Stimulated activated naive B cell treated with anti-CD40 and anti-IgM and Interleukin-4, amounts not matched to agents 10 μg/mL and 1 μg/mL and 100 μg/mL, for 72 hours (primary cell): ENCODE data around the gene PRM1.
A peak's percentile ranks its signal among the peaks of the same experiment; 100 is the strongest.

Source experiments
- ATAC-seq, 2 donors: fragments of 150-1000 bp; cut with Tn5 transposase; replicated peaks; 2 replicates each; pipeline ENCODE4 v1.10.0; 2021; ENCODE audit warnings: moderate library complexity in 1 of 2
- DNase-seq: peaks from one replicate; pipeline ENCODE4 v3.0.0; 2021
- H3K27ac Mint-ChIP-seq: one replicate; pipeline ENCODE4 v1.8.0; 2022; ENCODE audit warnings: mild to moderate bottlenecking, mixed read lengths
- H3K27me3 Mint-ChIP-seq, 2 donors: one replicate each; pipeline ENCODE4 v1.8.0; 2022; ENCODE audit warnings: mixed read lengths in 2 of 2
- H3K36me3 Mint-ChIP-seq, 2 donors: one replicate each; pipeline ENCODE4 v1.8.0; 2022; ENCODE audit warnings: mixed read lengths in 2 of 2, mild to moderate bottlenecking in 1 of 2
- H3K4me1 Mint-ChIP-seq, 2 donors: one replicate each; pipeline ENCODE4 v1.8.0; 2022; ENCODE audit warnings: mixed read lengths in 2 of 2, mild to moderate bottlenecking in 1 of 2
- H3K4me3 Mint-ChIP-seq, 2 donors: one replicate each; pipeline ENCODE4 v1.8.0; 2022; ENCODE audit warnings: mild to moderate bottlenecking in 2 of 2, mixed read lengths in 2 of 2, moderate library complexity in 1 of 2
- H3K9me3 Mint-ChIP-seq, 2 donors: one replicate each; pipeline ENCODE4 v1.8.0; 2022; ENCODE audit warnings: mixed read lengths in 2 of 2, mild to moderate bottlenecking in 1 of 2

PRM1 gene

GRCh38 chr16:11240636-11241473 is 40.3 kb downstream of the PRM1 start:
- Mint-ChIP-seq H3K36me3 (no peaks in the 10 kb centered on the region), H3K4me1 (peaks cover 13 to 17% of the 10 kb centered on the region in 2 donors), H3K27me3 (no peaks in the 10 kb centered on the region), H3K27ac (peak overlapping the region; percentile 75), H3K4me3 (peak overlapping the region in 1 of 2 donors; percentile 29), H3K9me3 (no peaks in the 10 kb centered on the region)
- ATAC-seq (peak in 1 of 2 donors; percentile 35), DNase-seq (no peak)

GRCh38 chr16:11239644-11240632 is 41.2 kb downstream of the PRM1 start:
- H3K9me3 Mint-ChIP-seq, result no peaks in the 10 kb centered on the region
- H3K4me1 Mint-ChIP-seq, result peaks cover 13 to 22% of the 10 kb centered on the region in 2 donors
- H3K27ac Mint-ChIP-seq, result peak overlapping the region; percentile 48
- no peaks in the 10 kb centered on the region for H3K36me3 Mint-ChIP-seq
- H3K4me3 Mint-ChIP-seq, result no peak overlapping the region
- DNase-seq, result no peak
- ATAC-seq, result peak in 1 of 2 donors; percentile 38
- H3K27me3 Mint-ChIP-seq, result no peaks in the 10 kb centered on the region

- Mint-ChIP-seq H3K4me1 (peaks cover 20 to 36% of the 10 kb centered on the region in 2 donors), H3K27me3 (no peaks in the 10 kb centered on the region), H3K27ac (no peak overlapping the region), H3K9me3 (no peaks in the 10 kb centered on the region), H3K4me3 (no peak overlapping the region), H3K36me3 (no peaks in the 10 kb centered on the region)
- DNase-seq (no peak), ATAC-seq (no peak)
Observed at GRCh38 chr16:11238272-11239202, 42.6 kb downstream of the PRM1 start.

GRCh38 chr16:11236461-11237254 is 44.5 kb downstream of the PRM1 start:
- H3K9me3 Mint-ChIP-seq, result no peaks in the 10 kb centered on the region
- no peaks in the 10 kb centered on the region for H3K36me3 Mint-ChIP-seq
- H3K27me3 Mint-ChIP-seq, result no peaks in the 10 kb centered on the region
- no peak overlapping the region for H3K4me3 Mint-ChIP-seq
- peaks cover 33 to 55% of the 10 kb centered on the region in 2 donors for H3K4me1 Mint-ChIP-seq
- ATAC-seq (no peak), DNase-seq (no peak)
- no peak overlapping the region for H3K27ac Mint-ChIP-seq

GRCh38 chr16:11235703-11235991 is 45.5 kb downstream of the PRM1 start:
- Mint-ChIP-seq H3K27me3 (no peaks in the 10 kb centered on the region), H3K36me3 (no peaks in the 10 kb centered on the region), H3K9me3 (no peaks in the 10 kb centered on the region), H3K4me3 (no peak overlapping the region), H3K4me1 (peaks cover 37 to 60% of the 10 kb centered on the region in 2 donors), H3K27ac (no peak overlapping the region)
- ATAC-seq (no peak), DNase-seq (no peak)

GRCh38 chr16:11234884-11235702 is 46.0 kb downstream of the PRM1 start:
- no peaks in the 10 kb centered on the region for H3K36me3 Mint-ChIP-seq
- DNase-seq (no peak), ATAC-seq (no peak)
- no peak overlapping the region for H3K4me3 Mint-ChIP-seq
- H3K27ac Mint-ChIP-seq, result peak overlapping the region; percentile 48
- H3K4me1 Mint-ChIP-seq, result peaks cover 33 to 54% of the 10 kb centered on the region in 2 donors
- no peaks in the 10 kb centered on the region for H3K27me3 Mint-ChIP-seq
- no peaks in the 10 kb centered on the region for H3K9me3 Mint-ChIP-seq

- Mint-ChIP-seq H3K27me3 (no peaks in the 10 kb centered on the region), H3K9me3 (no peaks in the 10 kb centered on the region), H3K36me3 (no peaks in the 10 kb centered on the region), H3K27ac (peak overlapping the region; percentile 96), H3K4me1 (peaks cover 36 to 58% of the 10 kb centered on the region in 2 donors), H3K4me3 (peak overlapping the region; percentile 41 to 78)
- DNase-seq, result peak; percentile 32
- ATAC-seq, result peak; percentile 23 to 25
Observed at GRCh38 chr16:11233727-11234376, 47.3 kb downstream of the PRM1 start.

- H3K9me3 Mint-ChIP-seq, result no peaks in the 10 kb centered on the region
- DNase-seq (peak; percentile 85), ATAC-seq (peak; percentile 90)
Observed at GRCh38 chr16:11232852-11233726, 48.0 kb downstream of the PRM1 start.

GRCh38 chr16:11232302-11232851 is 48.8 kb downstream of the PRM1 start:
- H3K9me3 Mint-ChIP-seq, result no peaks in the 10 kb centered on the region
- peaks cover 40 to 60% of the 10 kb centered on the region in 2 donors for H3K4me1 Mint-ChIP-seq
- no peaks in the 10 kb centered on the region for H3K27me3 Mint-ChIP-seq
- peak overlapping the region; percentile 96 for H3K27ac Mint-ChIP-seq
- H3K4me3 Mint-ChIP-seq, result peak overlapping the region; percentile 41 to 55
- H3K36me3 Mint-ChIP-seq, result no peaks in the 10 kb centered on the region
- DNase-seq, result no peak
- no peak for ATAC-seq

More at GRCh38 chr16:11232852-11233726, 48.0 kb downstream of the PRM1 start:
- Mint-ChIP-seq H3K27me3 (no peaks in the 10 kb centered on the region), H3K4me3 (peak overlapping the region; percentile 41 to 78), H3K27ac (peak overlapping the region; percentile 96), H3K4me1 (peaks cover 40 to 60% of the 10 kb centered on the region in 2 donors), H3K36me3 (no peaks in the 10 kb centered on the region)

- ATAC-seq (no peak), DNase-seq (no peak)
- Mint-ChIP-seq H3K9me3 (no peaks in the 10 kb centered on the region), H3K27ac (peak overlapping the region; percentile 96), H3K36me3 (no peaks in the 10 kb centered on the region), H3K4me3 (no peak overlapping the region), H3K4me1 (peaks cover 39 to 65% of the 10 kb centered on the region in 2 donors), H3K27me3 (no peaks in the 10 kb centered on the region)
Observed at GRCh38 chr16:11231367-11231970, 49.7 kb downstream of the PRM1 start.
